HepG2 (cell line): ENCODE measurements around the gene PRR14. TPM values are rescaled to one million over a fixed set of nuclear protein-coding genes. Genes with fewer than 3 reads are reported as not detected.

Source experiments
- BRD4 ChIP-seq: sonication (generic); formaldehyde crosslinking; IDR thresholded peaks from 2 replicates; pipeline ENCODE4 v1.4.0; 2020; ENCODE audit warnings: missing genetic modification reagents
- KLF11 ChIP-seq: IDR thresholded peaks from 2 replicates; pipeline ENCODE4 v1.6.1; 2016; ENCODE audit warnings: missing compliant biosample characterization
- MXI1 ChIP-seq: IDR thresholded peaks from 3 replicates; pipeline ENCODE4 v1.6.1; 2012; ENCODE audit warnings: low read depth, low read length, inconsistent platforms, borderline replicate concordance
- PATZ1 ChIP-seq: sonication (generic); formaldehyde crosslinking; IDR thresholded peaks from 2 replicates; pipeline ENCODE4 v1.4.0; 2020; ENCODE audit warnings: missing genetic modification reagents
- RELA ChIP-seq: sonication (generic); formaldehyde crosslinking; IDR thresholded peaks from 2 replicates; pipeline ENCODE4 v1.4.0; 2020; ENCODE audit warnings: missing genetic modification reagents
- TAF1 ChIP-seq: sonication (generic); formaldehyde crosslinking; IDR thresholded peaks from 2 replicates; pipeline ENCODE4 v1.4.0; 2020; ENCODE audit warnings: missing genetic modification reagents
- TFE3 ChIP-seq: IDR thresholded peaks from 2 replicates; pipeline ENCODE4 v1.6.1; 2016
- THAP11 ChIP-seq: IDR thresholded peaks from 2 replicates; pipeline ENCODE4 v1.6.1; 2016; ENCODE audit warnings: missing biosample characterization, missing genetic modification reagents
- UBTF ChIP-seq: sonication (generic); formaldehyde crosslinking; IDR thresholded peaks from 2 replicates; pipeline ENCODE4 v1.4.0; 2020; ENCODE audit warnings: mild to moderate bottlenecking, missing genetic modification reagents
- ZNF503 ChIP-seq: sonication (generic); formaldehyde crosslinking; IDR thresholded peaks from 2 replicates; pipeline ENCODE4 v1.4.0; 2020; ENCODE audit warnings: missing genetic modification reagents
- ZNF616 ChIP-seq: sonication (generic); formaldehyde crosslinking; IDR thresholded peaks from 2 replicates; pipeline ENCODE4 v1.5.0; 2020; ENCODE audit warnings: low read depth, mild to moderate bottlenecking, missing genetic modification reagents
- ZNF775 ChIP-seq: sonication (generic); formaldehyde crosslinking; IDR thresholded peaks from 2 replicates; pipeline ENCODE4 v1.4.0; 2020; ENCODE audit warnings: missing genetic modification reagents, mild to moderate bottlenecking, moderate library complexity, borderline replicate concordance
- polyA plus RNA-seq, 8 experiments: library from polyadenylated mRNA; depleted of rRNA in 3 of 8; stranded (reverse) in 7 of 8; unstranded in 1 of 8; fragments of >200 nt; fragmentation: Illumina TruSeq in 4 of 8; extraction: Trizol in 4 of 8; gene quantifications; 2 replicates each; pipeline versions ENCODE4 v1.2.1 to v1.2.3, GENCODE V29; 2011 to 2016; ENCODE audit warnings: low read depth in 4 of 8, missing spikeins in 1 of 8, mixed read lengths in 1 of 8; ENCODE audit not compliant: insufficient read depth in 1 of 8
- total RNA-seq, 5 experiments: library from RNA; depleted of rRNA; stranded (reverse); fragments of >200 nt; fragmentation: Illumina TruSeq; extraction: Trizol; gene quantifications; 2 replicates each; pipeline ENCODE4 v1.2.3, GENCODE V29; 2016; ENCODE audit warnings: low read depth in 1 of 5
- TF ChIP-seq, protein P1 (sequence below): sonication (generic); formaldehyde crosslinking; IDR thresholded peaks from 2 replicates; pipeline ENCODE4 v1.4.0; 2020; ENCODE audit warnings: missing genetic modification reagents

The PRR14 gene
- total and polyA plus RNA-seq, 2 of the 13 experiments (the other 11 are each of a cell fraction or from before 2014, with no cell fraction given), result 8.4 to 11.0 TPM

GRCh38 chr16:30650369-30651123 is at the start of gene PRR14 (continued):
- TF ChIP-seq, protein P1, sequence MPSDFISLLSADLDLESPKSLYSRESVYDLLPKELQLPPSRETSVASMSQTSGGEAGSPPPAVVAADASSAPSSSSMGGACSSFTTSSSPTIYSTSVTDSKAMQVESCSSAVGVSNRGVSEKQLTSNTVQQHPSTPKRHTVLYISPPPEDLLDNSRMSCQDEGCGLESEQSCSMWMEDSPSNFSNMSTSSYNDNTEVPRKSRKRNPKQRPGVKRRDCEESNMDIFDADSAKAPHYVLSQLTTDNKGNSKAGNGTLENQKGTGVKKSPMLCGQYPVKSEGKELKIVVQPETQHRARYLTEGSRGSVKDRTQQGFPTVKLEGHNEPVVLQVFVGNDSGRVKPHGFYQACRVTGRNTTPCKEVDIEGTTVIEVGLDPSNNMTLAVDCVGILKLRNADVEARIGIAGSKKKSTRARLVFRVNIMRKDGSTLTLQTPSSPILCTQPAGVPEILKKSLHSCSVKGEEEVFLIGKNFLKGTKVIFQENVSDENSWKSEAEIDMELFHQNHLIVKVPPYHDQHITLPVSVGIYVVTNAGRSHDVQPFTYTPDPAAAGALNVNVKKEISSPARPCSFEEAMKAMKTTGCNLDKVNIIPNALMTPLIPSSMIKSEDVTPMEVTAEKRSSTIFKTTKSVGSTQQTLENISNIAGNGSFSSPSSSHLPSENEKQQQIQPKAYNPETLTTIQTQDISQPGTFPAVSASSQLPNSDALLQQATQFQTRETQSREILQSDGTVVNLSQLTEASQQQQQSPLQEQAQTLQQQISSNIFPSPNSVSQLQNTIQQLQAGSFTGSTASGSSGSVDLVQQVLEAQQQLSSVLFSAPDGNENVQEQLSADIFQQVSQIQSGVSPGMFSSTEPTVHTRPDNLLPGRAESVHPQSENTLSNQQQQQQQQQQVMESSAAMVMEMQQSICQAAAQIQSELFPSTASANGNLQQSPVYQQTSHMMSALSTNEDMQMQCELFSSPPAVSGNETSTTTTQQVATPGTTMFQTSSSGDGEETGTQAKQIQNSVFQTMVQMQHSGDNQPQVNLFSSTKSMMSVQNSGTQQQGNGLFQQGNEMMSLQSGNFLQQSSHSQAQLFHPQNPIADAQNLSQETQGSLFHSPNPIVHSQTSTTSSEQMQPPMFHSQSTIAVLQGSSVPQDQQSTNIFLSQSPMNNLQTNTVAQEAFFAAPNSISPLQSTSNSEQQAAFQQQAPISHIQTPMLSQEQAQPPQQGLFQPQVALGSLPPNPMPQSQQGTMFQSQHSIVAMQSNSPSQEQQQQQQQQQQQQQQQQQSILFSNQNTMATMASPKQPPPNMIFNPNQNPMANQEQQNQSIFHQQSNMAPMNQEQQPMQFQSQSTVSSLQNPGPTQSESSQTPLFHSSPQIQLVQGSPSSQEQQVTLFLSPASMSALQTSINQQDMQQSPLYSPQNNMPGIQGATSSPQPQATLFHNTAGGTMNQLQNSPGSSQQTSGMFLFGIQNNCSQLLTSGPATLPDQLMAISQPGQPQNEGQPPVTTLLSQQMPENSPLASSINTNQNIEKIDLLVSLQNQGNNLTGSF, result no peak
- TF ChIP-seq TAF1, result peak; percentile 65; the same call in 1 of the 2 replicates
- 0 out of 2 replicates have a peak, but pooled peaks have one; percentile 5 for TF ChIP-seq ZNF503 (CRISPR knock-in tag)
- TF ChIP-seq THAP11 (CRISPR knock-in tag), result peak; percentile 95
- TF ChIP-seq BRD4 (CRISPR knock-in tag), result peak; percentile 85
- 0 out of 2 replicates have a peak, but pooled peaks have one; percentile 92 for TF ChIP-seq ZNF775 (CRISPR knock-in tag)
- peak; percentile 14; the same call in 1 of the 2 replicates for TF ChIP-seq UBTF (CRISPR knock-in tag)
- peak; percentile 72; the same call in 1 of the 3 replicates for TF ChIP-seq MXI1
- TF ChIP-seq KLF11 (CRISPR knock-in tag), result peak; percentile 76
- TF ChIP-seq TFE3 (CRISPR knock-in tag), result peak; percentile 12; the same call in 1 of the 2 replicates
- TF ChIP-seq PATZ1, result peak; percentile 72; the same call in 1 of the 2 replicates
- no peak for TF ChIP-seq RELA
- no peak for TF ChIP-seq ZNF616 (CRISPR knock-in tag)
